GM12875 (cell line): ENCODE data around the gene HEXIM2.
A peak's percentile ranks its signal among the peaks of the same experiment; 100 is the strongest.
"Not testable (repeated sequence)": the region's sequence is repeated elsewhere in the genome, so short reads cannot be mapped to it uniquely, and the experiment has no call there.

Experiments
- H3K4me3 ChIP-seq: one replicate; pipeline ENCODE4 v1.5.1; 2011; ENCODE audit warnings: low read depth, low read length, control low read depth
- CTCF ChIP-seq: IDR thresholded peaks from 2 replicates; pipeline ENCODE4 v1.5.1; 2011; ENCODE audit warnings: low read depth, mild to moderate bottlenecking, control low read depth, inconsistent platforms, low read length, moderate library complexity, borderline replicate concordance; ENCODE audit not compliant: insufficient read depth

The HEXIM2 gene

DNA sequence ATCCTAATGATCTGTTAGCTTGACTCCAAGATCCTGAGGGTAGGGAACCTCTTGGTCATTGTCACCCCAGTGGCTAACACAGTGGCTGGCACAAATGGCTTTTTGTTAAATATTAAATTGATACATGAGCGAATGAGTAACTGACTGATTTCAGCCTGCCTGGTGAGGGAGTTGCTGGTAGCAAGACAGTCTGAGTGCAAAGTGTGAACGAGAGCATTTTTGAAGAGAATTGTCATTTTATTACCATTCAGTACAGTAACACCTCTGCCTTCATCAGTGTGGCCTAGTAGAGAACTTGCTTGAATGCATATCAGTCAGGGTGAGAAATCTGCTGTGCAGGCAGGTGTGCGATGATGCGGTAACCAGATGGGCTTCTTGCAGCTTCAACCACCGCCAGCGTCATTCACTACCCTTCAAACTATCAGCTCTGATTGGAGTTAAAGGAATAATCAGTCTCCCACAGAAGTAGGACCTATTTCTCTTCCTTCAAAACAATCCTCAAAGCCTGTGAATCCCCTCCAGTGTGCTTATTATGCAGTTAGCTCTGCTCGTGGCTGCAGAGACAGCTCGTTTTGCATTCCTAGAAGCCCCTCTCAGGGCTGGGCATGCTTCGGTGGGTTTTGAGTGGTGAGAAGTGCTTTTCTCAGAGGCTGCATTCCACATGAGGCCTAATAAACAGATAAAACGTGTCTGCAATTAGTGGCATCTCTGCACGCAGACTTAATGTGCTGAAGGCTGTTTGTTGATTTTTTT, 29.0 kb downstream of the HEXIM2 start:
- TF ChIP-seq CTCF, result no peak
- H3K4me3 ChIP-seq, result no peak overlapping the region

DNA sequence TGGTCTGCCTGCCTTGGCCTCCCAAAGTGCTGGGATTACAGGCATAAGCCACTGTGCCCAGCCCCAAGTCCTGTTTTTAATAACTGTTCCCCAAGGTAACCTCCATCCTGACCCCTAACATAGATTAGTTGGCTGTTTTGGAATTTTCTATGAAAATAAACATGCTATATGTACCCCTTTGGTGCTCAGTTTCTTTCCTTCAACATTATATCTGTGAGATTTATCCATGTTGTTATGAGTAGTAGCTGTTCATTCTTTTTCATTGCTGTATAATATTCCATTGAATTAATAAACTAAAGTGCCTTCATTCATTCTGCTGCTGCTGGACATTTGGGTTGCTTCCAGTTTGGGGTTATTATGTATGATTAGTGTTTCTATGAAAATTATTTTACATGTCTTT, 33.7 kb downstream of the HEXIM2 start:
- no peak overlapping the region for H3K4me3 ChIP-seq
- TF ChIP-seq CTCF, result no peak

GRCh38 chr17:45197108-45197507, 35.4 kb downstream of the HEXIM2 start:
- no peak overlapping the region for H3K4me3 ChIP-seq
- TF ChIP-seq CTCF, result no peak

- no peak overlapping the region for H3K4me3 ChIP-seq
- peak; percentile 99 for TF ChIP-seq CTCF
Observed at GRCh38 chr17:45197555-45198334, 36.1 kb downstream of the HEXIM2 start.

DNA sequence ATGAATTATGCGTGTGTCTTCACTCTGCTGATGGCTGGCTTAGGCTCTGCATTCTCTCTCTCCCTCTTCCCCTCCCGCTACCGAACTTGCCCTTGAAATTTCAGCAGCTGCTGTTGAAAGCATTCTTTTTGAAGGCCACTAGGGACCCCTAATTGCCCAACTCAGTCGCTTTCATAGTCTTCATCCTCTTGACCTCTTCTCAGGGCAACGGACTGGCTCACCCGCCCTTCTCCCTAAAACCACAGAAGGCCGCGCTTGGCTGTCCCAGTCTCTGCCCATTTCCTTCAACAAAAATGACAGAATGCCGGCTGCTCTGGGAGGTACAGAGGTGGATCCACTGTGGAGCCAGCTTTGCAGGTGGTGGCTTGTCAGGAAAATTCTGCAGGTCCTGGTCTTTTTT, 39.0 kb downstream of the HEXIM2 start:
- H3K4me3 ChIP-seq, result no peak overlapping the region
- TF ChIP-seq CTCF, result no peak

- TF ChIP-seq CTCF, result no peak
- no peak overlapping the region for H3K4me3 ChIP-seq
Observed at GRCh38 chr17:45201457-45201856, 39.8 kb downstream of the HEXIM2 start.

DNA sequence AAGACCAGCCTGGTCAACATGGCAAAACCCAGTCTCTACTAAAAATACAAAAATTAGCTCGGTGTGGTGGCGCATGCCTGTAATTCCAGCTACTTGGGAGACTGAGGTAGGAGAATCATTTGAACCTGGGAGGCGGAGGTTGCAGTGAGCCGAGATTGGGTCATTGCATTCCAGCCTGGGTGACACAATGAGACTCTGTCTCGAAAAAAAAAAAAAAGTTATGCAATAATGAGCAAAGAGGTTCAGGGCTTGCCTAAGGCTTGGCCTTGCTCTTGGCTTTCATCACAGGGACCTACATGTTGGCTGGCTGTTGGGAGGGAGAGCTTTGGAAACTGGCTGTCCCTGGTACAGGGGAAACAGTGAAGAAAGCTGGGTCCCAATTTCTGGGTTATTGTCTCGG, 40.2 kb downstream of the HEXIM2 start:
- H3K4me3 ChIP-seq, result not testable (repeated sequence)
